NCI-H1436 treated with DMSO at 0.1 percent for 48 hours (cell line): ENCODE measurements around the gene MAN2C1.
"Not testable (repeated sequence)": the region's sequence is repeated elsewhere in the genome, so short reads cannot be mapped to it uniquely, and the experiment has no call there.

Experiments used
- DNase-seq: peaks from one replicate; lab custom pipeline; 2025; lab: John Stamatoyannopoulos, UW

Gene MAN2C1

DNA sequence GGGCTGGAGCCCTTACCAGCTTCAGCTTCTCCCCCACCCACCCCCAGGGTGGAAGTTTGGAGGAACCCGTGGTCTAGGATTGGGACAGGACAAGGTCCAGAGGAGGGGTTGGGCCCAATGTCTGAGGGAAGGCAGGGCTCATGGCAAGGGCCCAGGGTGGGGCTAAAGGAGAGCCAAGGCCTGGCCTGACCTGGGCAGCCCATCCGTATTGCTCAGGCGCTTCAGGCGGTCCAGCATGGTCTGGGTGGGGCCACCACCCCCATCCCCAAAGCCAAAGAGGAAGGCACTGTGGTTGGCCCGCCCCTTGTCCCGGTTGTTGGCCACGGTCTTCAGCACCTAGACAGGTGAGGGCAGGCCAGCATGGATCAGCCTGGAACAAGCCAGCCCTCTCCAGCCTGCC lies 7.6 kb downstream of the MAN2C1 start:
- no peak for DNase-seq

DNA sequence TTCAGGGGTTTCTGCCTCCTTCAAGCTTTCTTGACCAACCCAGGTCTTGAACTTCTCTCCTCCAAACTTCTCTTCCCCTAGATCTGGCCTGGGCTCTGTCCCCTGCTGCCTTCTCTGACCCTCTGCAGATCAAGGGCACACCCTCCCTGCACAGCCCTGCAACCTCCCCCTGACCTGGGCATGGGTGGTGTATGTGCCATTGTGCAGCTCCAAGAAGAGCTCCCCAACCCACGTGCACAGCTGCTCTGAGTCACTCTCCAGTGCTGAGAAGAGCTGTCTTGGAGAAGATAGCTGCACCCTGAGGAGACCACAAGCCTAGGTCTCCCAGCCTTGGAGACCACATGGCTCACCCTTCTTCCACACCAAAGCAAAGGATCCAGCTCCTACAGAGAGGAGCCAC lies 8.0 kb downstream of the MAN2C1 start:
- no peak for DNase-seq

DNA sequence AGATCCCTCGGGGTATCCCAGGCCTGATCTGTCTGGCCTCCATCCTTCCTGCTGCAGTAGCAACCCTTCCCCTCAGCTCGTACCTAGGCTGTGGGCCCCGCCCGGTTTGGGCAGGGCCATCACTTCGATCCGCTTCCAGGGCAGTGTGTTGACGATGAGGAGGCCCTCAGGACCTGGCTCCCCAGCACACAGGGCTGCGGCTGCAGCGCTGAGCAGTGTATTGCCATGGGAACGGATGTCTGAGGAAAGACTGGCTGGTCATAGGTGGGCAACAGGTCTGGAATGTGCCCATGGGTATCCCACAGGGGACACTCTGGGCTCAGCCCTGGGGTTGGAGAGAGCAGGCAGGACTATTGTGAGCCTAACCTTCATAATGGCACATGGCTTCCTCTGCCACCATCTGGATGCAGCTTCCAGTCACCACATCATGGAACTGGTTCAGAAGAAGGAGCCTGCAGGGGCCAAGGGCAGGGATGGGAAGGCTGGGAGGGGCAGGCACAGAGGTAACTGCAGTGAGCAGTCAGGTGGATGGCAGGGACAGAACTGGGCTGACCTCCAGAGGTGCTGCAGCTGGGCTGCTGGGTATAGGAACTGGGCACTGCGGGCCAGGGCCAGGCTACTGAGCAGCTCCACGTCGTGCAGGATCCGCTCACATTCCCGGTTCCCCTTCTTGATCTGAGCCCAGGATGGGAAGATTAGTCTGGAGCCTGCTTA lies 8.7 kb downstream of the MAN2C1 start:
- DNase-seq = no peak

DNA sequence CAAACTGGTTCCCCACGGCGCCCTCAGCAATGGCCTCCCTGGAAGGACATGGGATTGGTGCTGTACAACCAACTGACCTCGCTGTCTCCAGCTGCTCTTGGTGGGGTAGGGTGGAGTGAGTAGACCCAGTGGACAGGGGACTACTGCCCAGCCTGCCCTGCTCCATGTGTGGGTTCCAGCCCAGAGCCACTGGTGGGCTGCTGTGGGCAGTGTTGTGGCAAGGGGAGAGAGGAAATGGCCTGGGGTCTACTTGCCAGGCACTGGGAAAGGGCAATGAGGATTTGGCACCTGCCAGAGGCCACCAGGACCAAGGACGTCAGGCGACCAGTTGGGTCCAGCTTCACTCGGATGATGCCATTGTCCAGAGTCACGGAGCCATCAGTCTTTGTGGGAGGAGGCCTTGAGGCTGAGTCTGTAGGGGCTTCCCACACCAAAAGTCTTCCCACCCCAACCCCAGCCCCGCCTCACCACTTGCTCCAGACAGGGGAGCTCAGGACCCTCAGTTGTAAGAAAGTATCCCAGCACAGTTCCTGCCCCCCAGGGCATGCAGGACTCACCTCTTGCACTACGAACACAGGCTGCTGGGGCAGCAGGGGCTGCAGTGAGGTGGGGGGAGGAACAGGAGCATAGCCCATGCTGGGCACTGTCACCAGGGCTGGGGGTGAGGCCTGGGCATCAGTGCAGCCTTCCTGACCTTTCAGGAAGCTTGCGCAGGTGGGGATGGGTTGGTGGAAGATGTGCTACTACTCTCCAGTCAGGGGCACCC lies 9.5 kb downstream of the MAN2C1 start:
- DNase-seq = no peak

DNA sequence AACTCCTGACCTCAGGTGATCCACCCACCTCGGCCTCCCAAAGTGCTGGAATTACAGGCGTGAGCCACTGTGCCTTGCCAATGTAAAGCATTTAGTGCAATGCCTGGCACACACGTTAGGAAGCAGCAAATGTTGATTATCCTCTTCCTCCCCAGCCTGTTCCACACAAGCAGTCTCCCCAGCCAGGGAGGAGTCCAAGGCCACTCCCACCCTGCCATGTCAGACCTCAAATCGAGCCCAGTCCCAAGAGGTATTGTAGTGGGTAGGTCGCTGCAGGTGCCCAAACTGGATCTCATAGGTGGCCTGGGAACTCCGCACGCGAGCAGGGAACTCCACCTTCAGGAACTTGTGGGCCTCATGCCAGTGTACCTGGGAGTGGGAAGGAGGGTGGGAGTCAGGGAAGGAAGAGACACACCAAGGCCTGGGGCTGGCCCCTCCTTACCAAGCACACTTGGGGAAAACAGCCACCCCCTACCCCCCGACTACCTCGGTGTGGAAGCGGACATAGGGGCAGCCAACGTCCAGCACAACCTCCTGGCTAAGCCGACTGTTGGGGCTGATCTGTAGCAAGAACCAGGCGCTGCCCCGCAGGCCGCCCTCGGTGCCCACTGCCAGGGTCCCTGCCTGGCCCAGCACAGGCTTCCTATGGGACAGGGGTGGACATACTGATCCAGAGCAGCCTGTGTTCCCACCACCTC lies 10.3 kb downstream of the MAN2C1 start:
- DNase-seq = no peak

DNA sequence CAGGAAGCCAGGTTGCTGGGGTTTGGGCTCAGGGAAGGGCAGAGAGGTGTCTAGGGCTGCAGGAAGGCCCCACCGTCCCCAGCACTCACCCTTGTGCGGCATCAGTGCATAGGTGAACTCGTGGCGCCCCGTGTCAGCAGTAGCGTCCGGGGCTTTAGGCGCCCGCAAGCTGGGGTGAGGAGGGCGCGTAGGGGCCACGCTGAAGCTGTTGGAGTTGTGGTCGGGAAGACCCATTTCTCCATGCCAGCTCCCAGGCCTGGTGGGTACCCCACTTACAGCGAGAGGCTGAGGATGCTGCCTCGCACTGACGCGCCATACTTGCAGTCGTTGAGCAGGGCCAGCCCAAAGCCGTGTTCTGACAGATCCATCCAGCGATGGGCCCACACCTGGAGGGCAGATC lies 11.9 kb downstream of the MAN2C1 start:
- no peak for DNase-seq

DNA sequence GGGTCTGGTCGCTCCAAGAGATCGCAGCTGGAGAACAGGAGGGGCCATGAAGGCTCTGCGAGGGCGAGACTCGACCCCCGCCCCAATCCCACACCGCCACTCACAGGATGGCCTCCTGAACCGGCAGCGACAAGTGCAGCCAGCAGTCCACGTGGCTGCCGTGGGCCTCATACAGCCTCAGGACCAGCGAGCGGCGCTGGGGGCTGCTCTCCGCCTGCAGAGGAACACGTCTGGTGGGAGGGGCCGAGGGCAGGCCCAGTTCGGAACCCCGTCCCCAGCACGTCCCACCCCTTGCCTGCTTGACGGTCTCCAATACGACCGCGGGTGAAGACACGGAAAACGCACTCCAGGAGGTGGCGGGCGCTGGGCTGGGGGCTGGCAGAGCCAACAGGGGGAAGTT lies 12.4 kb downstream of the MAN2C1 start:
- DNase-seq = no peak

DNA sequence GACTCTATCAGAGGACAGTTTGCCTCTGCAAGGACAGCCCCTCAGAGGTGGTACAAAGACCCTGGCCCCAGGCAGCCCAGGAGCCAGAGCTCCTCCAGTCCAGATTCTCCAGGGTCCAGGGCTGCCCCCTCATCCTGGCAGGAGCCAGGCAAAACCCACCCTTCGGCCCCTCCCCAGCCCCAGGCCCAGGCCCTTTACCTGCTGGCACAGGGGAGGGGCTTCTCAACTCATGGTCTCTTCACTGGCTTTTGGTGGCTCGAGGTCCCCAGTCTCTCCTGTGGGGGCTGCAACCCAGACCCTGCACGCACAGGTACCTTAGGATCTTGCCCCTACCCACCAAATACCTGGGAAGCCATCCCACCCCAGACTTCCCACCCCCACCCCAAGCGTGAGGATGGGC lies 13.0 kb downstream of the MAN2C1 start:
- DNase-seq = no peak

DNA sequence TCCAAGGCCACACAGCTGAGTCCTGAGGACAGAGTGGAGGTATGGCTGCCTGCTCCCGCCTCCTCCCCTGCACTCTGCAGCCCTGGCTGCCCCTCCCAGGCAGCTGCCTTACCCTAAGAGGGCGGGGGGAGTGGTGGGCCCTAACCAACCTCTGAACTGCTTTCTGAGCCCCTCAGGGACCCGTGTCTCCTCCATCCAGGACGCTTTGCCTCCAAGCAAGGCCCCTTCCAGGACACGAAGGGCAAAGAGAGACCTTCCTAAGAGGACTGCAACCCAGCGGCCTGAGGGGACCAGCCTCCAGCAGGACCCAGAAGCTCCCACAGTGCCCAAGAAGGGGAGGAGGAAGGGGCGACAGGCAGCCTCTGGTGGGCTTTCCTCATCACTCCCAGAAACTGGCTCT lies 14.0 kb downstream of the MAN2C1 start:
- no peak for DNase-seq

DNA sequence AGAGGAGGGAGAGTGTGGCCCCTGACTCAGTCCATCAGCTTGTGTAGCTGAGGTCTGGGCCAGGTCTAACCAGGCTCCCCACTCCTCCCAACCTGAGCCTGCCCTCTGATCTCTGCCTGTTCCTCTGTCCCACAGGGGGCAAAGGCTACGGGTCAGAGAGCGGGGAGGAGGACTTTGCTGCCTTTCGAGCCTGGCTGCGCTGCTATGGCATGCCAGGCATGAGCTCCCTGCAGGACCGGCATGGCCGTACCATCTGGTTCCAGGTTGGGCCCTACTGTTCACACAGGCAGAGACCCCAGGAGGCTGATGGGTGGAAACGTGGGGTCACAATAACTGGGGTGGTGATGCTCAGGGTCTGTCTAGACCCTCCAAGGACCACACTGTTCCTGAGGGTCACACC lies 14.8 kb downstream of the MAN2C1 start:
- DNase-seq = no peak

DNA sequence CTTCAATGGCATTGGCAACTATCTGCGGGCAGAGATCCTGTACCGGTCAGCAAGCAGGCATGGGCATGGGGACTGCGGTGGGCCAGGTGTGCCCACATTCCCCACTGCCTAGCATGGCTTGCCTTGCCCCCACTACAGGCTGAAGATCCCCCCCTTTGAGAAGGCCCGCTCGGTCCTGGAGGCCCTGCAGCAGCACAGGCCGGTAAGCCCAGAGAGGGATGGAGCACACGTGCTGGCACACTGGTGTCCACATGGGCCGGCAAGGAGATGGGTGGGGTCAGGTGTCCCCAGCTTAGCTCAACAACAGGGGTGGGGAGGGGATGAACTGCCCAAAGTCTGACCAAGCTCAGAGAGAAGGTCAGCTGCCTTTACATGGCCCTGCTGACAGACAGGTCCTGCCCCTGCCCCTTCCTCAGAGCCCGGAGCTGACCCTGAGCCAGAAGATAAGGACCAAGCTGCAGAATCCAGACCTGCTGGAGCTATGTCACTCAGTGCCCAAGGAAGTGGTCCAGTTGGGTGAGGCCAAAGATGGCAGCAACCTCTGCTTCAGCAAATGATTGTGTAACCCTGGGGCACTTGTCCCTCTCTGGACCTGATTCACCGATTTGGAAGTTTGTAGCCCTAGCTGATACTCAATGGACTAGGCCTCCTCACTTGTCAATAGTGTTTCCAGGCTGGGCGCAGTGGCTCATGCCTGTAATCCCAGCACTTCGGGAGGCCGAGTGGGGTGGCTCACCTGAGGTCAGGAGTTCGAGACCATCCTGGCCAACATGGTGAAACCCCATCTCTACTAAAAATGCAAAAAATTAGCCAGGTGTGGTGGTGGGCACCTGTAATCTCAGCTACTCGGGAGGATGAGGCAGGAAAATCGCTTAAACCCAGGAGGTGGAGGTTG lies 16.0 kb downstream of the MAN2C1 start:
- no peak for DNase-seq

DNA sequence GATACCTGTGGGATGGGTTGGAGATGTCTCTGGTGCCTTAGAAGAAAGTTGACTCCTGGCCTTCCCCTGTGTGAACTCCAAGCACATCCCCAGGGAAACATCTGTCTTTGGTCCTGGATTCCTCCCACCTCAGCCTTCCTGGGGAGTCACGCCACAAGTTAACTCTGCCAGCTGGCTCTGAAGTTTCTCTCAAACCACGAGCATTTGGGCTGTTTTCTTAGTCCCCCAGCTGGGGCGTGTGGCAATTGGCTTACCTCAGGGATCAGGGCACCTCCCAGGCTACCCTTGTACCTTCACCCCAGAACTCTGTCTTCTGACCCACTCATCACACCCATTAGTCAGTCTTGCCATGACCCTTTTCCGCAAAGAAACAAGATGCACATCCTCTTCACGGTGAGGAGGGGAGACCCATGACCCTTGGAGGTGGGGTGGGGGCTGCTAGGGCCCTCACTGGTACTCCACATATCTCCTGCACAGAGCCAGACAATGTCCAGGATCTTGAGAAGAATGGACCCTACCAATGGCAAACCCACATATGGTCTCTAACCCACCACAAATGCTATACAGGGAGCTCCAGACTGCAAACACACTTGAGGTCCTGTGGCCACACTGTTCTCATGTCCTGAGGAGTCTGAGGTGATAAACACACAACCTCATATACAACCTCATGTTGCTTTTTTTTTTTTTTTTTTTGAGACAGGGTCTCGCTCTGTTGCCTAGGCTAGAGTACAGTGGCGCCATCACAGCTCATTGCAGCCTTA lies 17.6 kb downstream of the MAN2C1 start:
- DNase-seq = no peak

DNA sequence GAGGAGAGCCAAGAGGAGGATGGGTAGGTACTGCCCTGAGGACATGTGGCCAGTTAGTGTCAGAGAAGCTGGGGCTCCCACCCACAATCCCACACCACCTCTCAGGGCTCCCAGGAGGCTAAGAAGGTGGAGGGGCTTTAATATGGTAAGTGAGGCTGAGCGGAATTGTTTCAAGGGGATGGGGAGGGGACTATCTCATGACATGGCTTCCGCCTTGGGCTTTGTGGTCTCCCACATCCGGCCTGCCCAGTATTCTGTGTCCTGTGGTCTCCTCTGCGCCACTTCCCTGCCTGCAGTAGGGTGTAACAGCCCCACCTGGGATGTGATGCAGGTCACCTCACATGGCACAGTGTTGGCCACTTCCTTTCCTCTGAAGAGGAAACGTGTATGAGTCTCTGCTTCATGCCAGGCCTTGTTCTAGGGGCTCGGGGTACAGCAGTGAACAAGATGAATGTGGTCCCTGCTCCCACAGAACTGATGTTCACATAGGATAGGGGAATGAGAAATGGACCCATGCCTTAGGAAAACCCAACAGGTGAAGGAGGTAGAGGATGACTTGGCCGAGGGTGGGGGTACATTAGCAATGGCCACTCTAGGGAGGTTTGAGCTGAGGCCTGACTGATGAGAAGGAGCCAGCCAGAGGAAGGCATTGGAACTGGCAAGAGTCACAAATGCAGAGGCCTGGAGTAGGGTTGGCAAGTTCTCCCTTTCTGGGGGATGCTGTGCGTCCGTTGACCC lies 18.4 kb downstream of the MAN2C1 start:
- no peak for DNase-seq

DNA sequence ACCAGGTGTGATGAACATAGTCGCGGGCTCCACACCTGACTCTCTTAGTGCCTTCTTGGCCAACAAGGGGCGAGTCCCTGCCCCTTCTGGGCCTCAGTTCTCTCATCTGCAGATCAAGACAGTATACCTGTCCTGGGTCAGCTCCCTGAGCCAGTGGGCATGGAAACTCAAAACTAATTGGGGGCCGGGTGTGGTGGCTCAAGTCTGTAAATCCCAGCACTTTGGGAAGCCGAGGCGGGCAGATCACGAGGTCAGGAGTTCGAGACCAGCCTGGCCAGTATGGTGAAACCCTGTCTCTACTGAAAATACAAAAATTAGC lies 19.1 kb downstream of the MAN2C1 start:
- DNase-seq = not testable (repeated sequence)

DNA sequence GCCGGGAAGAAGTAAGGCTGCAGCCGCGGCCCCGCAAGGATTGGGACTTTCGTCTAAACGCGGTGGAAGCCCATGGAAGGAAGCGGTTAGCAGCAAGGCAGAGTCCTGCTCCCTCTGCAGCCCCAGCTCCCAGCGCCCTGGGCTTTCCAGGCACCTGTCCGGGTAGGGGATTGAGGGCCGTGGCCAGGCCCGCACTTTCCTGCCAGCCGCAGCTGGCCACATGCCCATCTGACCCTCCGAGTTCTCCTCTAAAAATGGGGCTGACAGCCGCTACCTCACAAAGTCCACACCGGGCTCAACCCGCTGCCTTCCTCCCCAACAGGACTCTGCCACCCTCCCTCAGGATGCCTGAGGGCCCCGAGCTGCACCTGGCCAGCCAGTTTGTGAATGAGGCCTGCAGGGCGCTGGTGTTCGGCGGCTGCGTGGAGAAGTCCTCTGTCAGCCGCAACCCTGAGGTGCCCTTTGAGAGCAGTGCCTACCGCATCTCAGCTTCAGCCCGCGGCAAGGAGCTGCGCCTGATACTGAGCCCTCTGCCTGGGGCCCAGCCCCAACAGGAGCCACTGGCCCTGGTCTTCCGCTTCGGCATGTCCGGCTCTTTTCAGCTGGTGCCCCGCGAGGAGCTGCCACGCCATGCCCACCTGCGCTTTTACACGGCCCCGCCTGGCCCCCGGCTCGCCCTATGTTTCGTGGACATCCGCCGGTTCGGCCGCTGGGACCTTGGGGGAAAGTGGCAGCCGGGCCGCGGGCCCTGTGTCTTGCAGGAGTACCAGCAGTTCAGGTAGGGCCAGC lies 19.7 kb downstream of the MAN2C1 start:
- DNase-seq = no peak

DNA sequence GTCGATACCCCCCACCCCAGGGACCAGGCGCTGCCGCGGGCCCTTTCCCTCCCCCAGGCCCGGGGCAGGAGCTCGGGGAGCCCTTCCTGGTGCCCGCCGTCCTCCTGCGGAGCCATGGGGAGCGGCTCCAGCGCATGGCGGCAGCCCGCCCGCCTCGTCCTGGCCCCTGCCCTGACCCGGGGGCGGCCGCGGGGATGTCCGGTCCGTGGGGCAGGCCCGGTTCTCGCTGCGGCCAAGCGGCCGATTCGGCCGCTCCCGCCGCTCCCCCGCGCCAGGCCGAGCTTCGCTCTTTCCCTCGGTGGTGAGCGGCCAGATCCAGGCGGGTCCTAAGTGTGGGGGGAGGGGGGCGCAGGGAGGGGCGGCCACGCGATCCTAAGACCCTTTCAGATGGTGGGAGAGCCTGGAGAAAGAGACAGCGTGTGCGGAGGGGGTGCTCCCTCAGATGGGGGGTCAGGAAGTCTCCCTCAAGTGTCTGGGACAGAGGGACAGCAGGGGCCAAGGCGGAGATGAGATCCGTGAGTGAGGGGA lies 20.3 kb downstream of the MAN2C1 start:
- no peak for DNase-seq

DNA sequence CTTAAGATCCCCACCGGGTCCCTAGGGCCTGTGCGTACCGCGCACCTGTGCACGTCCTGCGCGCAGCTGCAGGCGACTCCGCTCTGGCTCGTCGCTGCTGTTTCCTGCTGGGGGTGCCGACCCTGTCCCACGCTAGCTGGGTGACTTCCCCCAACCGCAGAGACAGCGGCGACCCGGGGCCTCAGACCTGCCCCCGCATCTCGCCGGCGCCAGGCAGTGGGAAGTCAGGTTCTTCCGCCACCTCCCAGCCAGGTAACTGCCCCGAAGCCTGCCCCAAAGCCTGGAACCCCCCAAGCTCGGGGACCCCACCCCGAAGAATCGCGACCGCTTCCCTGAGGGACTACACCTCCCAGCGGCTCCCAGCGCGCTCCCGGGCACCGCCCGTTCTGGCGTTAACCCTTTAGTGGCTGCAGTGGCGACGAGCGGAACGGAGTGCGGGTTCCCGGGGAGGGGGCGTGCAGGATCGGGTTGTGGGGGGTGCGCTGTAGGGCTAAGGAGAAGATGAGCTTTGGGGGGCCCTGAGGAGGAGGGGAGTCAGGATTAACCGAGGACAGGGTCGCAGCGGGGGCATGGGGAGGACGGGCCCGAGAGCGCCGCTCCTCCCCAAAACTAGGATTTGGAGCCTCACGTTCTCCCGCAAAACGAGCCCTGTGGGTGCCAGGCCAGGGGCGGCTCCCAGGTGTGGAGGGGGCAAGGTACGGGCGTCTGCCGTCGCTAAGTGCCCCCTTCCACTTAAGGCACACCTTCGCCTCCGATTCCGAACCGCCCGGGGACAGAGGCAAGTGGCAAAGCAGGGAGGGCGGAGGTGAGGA lies 21.0 kb downstream of the MAN2C1 start:
- DNase-seq = no peak

DNA sequence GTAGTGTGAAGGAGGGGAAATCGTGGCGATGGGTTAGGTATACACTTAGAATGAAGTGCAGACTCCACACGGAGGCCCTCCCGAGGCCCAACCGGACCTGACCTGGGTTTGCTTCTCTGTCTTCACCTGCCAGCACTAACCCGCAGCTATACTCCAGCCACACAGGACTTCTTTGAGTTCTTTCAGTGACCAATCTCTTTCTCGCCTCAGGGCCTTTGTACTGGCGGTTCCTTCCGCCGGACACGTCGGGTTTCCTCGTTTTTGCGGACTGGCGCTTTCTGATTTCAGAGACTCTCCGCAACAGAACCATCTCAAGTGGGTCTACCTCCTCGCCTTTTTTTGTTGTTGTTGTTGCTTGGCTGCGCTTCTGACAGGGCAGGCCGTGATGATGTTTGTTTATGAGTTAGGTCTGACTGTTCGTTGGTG lies 21.6 kb downstream of the MAN2C1 start, which contains the start of gene NEIL1:
Gene NEIL1 (plus strand): TSS at position 244 of the 426 bp plus-strand sequence. CDS start 1,867 bp downstream, outside the sequence.
- DNase-seq = no peak

DNA sequence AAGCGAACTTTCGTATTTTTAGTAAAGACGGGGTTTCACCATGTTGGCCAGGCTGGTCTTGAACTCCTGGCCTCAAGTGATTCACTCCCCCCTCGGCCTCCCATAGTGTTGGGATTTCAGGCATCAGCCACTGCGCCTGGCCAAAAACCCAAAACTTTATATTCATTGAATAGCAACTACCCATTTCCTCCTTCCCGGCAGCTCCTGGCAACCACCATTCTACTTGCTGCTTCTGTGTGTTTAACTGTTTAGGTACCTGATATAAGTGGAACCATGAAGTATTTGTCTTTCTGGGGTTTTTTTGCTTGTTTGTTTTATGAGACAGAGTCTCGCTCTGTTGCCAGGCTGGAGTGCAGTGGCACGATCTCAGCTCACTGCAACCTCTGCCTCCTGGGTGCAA lies 24.5 kb downstream of the MAN2C1 start:
- DNase-seq = not testable (repeated sequence)
